ENCODE measurements around the gene MED29.

Gene MED29

DNA sequence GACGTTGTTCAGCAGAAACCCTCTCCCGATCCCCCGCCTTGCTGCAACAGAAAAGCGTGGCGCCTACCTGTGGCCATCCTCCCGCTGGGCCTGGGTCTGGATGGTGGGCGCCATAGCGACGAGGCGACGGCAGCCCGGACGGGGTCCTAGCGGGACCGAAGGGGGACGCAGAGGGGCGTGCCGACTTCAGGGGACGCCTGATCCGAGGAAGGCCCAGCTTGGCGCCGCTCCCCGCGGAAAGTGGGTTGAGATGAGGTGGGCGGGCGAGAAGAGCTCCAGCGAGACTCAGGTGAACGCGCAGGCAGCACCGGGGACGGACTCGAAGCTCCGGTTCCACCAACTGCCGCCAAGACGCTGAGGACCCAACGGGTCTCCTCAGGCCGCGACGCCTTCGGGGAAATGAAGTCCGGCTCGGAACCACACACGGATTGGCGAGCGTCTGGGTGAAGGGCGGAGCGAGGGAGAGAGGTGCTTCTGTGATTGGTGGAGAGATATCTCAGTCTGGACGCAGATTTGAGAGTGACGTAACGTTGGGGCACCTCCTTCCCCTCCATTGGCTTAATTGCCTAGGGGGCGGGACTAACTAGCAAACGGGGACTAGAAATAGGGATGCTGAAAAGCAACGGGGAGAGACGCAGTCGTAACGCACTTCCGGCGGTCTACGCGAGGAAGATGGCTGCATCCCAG is at the start of gene MED29, which contains the start of gene PAF1:
MED29 (plus strand) TSS at position 628 of the 687 bp plus-strand sequence; CDS start at position 673, 45 bp downstream.
PAF1 (minus strand) TSS at position 356 of the 687 bp plus-strand sequence; CDS start at position 114, 242 bp downstream.
- FAIRE-seq (peak; percentile 100), DNase-seq (ENCODE audit: extremely low spot score, insufficient read length, low read depth) (peak; percentile 97)

DNA sequence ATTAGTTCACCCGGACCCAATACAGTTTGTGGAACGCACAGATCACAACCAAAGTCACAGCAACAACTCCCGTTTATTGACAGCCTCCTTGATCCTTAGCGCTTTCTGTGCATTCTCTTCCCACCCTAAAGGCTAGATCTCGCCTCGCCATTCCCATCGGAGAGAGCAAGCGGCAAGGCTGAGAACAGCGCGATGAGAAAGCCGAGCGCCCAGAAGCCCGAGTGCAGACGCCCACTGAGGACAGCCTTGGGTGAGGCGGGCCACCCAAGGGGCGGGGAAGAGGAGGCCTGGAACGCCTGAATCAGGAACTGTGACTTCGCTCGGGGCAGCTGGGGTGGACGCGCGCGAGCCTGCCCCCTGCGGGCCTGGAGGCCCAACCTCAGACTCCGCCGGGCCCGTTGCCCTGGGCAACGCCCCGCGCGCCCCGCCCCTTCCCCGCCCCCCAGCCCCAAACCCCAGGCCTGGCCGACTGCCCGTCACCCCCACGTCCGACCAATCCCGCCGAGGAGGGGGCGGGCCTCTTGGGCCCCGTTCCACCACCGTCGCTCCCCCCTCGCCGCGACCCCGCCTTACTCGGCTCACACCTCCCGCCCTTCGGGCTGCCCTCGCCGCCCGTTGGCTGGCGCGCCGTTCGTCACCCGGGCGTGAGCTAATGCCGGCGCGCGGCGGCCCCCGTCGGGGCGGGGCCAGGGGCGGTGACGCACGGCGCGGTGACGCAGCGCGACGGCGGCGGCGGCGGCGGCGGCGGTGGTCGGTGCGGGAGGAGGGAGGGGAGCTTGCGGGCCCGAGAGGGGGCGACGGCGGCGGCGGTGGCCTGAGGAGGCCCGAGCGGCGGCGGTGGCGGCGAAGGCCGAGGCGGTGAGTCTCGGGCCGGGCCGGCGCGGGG is 49.2 kb upstream of the MED29 start, which contains the start of gene SAMD4B:
SAMD4B (plus strand) TSS at position 703 of the 886 bp plus-strand sequence. CDS start 14,473 bp downstream, outside the sequence.
- DNase-seq (ENCODE audit: extremely low spot score, insufficient read length, low read depth): peak; percentile 93
- peak; percentile 97 for FAIRE-seq

- no peak for FAIRE-seq
- DNase-seq (ENCODE audit: extremely low spot score, insufficient read length, low read depth): no peak
Observed at GRCh38 chr19:39342647-39343305, 48.4 kb upstream of the MED29 start.

- DNase-seq (ENCODE audit: extremely low spot score, insufficient read length, low read depth) (no peak), FAIRE-seq (no peak)
Observed at GRCh38 chr19:39345956-39346355, 45.2 kb upstream of the MED29 start.

DNA sequence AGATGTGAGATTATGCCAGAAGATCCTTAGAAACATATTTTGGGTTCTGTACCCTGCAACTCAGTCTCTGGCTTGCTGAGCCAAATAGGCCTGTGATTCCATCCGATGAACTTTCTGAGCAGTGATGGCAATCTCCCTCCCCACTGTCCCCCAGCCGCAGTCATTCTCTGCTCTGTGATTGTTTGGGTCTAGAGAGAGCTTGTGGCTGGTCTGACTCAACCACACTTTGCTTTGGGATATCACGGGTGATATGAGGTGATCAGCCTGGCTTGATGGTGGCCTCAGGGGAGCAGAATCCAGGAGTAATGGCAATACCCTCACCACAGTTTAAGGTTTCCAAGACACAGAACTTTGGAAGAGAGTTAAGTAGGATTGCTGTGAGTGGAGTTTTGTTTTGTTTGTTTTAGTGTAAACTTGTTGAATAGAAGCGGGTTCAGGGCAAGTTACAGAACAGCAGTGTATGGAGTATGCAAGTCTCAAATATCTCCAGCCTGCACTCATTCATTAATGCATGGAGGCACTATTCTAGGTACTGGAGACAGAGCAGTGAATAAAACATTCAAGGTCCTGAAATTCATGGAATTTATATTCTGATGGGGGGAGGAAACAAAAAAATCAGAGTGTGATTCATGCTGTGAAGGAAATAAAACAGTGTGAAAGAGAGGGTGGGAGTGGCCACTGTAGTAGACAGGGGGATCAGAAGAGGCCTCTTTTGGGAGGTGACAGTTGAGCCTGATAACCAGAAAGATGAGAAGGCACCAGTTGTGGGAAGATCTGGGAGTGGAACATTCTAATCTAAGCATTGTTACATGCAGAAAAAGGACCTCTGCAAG is 43.6 kb upstream of the MED29 start:
- no peak for DNase-seq (ENCODE audit: extremely low spot score, insufficient read length, low read depth)
- no peak for FAIRE-seq

GRCh38 chr19:39349326-39349725 is 41.9 kb upstream of the MED29 start:
- FAIRE-seq: no peak

DNA sequence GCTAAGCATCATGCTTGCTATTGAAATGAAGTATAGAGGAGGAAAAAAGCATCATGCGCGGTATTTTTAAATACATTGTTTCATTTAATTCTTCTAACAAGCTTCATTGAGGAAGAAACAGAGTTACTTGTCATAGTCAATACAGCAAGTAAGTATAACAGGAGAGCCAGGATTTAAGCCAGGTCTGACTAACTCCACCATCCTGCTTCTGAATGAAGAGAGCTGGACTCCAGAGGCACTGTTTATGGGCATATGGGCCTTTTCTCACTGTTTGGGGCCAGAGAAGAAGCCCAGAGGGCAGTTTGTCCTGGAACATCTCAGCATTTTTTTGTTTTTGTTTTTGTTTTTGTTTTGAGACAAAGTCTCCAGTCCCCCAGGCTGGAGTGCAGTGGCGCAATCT is 41.0 kb upstream of the MED29 start:
- no peak for DNase-seq (ENCODE audit: extremely low spot score, insufficient read length, low read depth)
- no peak for FAIRE-seq

More at GRCh38 chr19:39349326-39349725, 41.9 kb upstream of the MED29 start:
- no peak for DNase-seq (ENCODE audit: extremely low spot score, insufficient read length, low read depth)

DNA sequence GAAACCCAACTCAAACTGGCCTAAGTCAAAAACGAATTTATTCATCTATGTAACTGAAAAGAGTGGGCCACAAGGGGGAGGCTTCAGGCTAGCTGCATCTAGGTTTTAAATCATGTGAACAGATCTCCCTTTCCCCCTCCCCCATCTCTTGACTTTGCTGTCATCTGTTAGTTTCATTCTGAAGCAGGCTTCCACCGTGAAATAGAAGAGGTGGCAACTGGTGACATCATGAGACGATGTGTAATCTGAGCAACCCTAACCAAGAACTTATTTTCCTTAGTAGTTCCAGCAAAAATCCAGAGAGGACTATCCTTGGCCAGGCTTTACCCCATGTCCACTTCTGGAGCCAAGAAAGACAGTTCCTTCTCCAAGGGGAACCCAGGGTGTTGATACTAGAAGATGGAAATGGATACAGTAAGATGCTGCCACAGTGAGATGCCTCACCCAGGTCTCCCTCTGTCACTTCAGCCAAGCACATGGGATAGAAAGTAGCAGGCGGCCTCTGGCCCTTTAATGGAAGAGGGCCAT is 39.6 kb upstream of the MED29 start:
- DNase-seq (ENCODE audit: extremely low spot score, insufficient read length, low read depth): peak; percentile 62
- peak; percentile 89 for FAIRE-seq

GRCh38 chr19:39352381-39353255 is 38.6 kb upstream of the MED29 start:
- no peak for DNase-seq (ENCODE audit: extremely low spot score, insufficient read length, low read depth)
- no peak for FAIRE-seq

GRCh38 chr19:39355253-39355652 is 35.9 kb upstream of the MED29 start:
- FAIRE-seq: no peak
- DNase-seq (ENCODE audit: extremely low spot score, insufficient read length, low read depth): no peak

DNA sequence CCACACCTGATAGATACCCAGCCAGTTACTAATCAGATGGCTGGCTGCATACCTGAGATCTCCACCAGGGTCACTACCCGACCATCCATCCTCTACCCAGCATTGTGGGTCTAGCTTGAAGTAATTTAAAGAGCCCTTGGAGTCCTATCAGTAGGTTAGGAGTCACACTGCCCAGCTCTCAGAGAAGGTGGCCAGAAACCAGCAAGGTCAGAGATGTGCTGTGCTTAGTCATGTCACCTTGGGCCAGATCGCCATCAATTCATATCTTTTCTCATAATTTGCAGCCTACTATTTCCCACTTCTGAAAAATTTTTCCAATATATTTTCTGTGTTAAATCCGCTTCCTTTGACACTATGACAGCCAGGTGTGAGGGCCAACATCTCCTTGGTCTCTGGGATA is 35.1 kb upstream of the MED29 start:
- FAIRE-seq: no peak

DNA sequence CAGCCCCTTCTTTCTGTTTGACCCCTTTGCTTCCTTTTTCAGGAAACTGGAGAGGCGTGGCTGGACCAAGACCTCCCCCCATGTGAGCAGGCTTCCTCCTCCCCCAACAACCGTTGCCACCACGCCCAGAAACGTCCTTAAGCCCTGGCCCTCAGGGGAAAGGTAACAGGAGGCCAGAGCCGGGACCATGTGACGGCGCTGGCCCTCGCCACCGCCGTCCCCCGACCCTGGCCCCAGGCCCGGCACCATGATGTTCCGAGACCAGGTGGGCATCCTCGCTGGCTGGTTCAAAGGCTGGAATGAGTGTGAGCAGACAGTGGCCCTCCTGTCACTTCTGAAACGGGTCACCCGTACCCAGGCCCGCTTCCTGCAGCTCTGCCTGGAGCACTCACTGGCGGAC is 34.5 kb upstream of the MED29 start:
- DNase-seq (ENCODE audit: extremely low spot score, insufficient read length, low read depth): no peak
- no peak for FAIRE-seq

More for the DNA sequence above, 35.1 kb upstream of the MED29 start:
- DNase-seq (ENCODE audit: extremely low spot score, insufficient read length, low read depth): no peak

DNA sequence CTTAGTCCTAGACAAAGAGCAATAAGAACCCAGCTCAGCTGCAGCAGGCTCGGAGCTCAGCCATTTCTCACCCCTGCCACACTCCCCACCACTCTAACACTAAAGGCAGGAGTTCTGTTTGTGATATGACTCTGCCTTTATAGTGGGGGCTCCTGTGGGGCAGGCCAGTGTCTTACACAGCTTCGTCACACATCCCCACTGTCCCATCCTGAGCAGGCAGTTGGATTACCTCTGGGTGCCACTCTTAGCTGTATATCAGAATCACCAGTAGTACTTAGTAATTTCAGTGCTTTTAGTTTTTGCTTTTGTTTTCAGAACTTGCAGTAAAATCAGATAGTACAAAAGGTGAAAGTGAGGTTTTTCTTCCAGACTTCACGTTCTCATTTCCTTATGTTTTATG is 32.2 kb upstream of the MED29 start:
- no peak for DNase-seq (ENCODE audit: extremely low spot score, insufficient read length, low read depth)
- no peak for FAIRE-seq

- no peak for DNase-seq (ENCODE audit: extremely low spot score, insufficient read length, low read depth)
- no peak for FAIRE-seq
Observed at GRCh38 chr19:39360599-39360998, 30.6 kb upstream of the MED29 start.

DNA sequence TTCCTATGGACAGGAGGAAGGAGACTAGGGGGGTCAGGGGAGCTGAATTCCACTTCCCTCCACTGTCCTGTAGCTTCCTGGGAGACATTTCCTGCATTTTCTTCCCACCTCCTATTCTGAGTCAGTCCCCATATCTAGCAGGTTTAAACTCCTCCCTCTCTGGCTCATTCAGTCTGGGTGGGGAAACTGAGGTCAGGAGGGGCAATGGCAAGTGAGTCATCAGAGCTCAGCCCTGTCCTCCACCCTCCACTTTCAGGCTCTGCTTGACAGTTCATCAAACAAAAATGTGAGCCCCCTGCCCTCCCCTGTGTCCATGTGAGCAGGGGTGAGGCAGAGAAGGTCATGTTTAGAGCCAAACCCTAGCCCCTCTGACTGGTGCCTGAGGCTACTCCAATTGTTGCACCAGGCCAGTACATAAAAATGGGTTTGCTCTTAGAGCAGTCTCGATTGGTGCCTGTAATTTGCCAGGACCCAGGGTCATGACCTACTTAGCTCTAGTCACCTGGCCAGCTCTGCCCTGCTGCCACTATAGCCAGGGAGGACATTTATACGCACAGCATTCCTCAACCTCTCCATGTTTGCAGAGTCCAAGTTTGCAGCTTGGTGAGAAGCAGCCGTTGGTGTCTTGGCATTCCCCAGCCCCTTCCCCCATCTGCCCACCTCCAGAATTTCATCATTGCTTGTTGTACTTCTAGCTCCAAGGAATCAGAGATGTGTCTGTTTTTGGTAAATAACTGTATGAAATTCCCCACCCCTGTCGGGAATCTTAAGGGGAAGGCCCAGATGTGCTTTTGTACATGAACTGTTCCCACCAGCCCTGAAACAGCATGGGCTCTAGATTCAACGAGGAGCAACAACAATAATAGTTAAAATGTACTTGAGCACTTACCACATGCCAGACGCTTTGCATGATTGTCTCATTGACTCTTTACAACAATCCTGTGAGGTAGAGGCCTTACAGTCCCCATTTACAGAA is 28.2 kb upstream of the MED29 start:
- FAIRE-seq (no peak), DNase-seq (ENCODE audit: extremely low spot score, insufficient read length, low read depth) (no peak)

DNA sequence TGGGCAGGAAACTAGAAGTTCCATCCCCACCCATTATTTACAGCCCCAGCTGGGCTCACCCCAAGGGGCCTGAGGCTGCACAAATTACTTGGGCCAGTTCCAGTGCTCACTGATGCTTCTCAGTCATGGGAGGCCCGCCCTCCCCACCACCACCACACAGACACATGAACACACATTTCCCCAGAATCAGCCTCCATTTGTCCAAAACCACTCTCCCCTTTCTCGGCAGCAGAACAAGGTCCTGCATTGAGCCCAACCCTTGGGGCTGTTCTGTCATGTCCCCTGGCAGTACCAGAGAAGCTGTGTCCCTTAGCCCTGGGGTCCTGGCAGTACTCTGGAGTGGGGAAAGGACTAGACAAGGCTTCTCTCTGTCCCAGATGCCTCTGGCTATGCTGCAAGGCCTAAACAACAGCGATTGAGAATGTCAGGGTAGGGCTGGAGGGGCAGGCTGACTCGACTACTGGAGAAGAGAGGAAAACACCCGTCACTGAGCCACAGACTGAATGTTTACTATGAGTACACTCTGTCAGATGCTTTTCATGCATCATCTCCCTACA is 27.2 kb upstream of the MED29 start:
- FAIRE-seq (no peak), DNase-seq (ENCODE audit: extremely low spot score, insufficient read length, low read depth) (no peak)

DNA sequence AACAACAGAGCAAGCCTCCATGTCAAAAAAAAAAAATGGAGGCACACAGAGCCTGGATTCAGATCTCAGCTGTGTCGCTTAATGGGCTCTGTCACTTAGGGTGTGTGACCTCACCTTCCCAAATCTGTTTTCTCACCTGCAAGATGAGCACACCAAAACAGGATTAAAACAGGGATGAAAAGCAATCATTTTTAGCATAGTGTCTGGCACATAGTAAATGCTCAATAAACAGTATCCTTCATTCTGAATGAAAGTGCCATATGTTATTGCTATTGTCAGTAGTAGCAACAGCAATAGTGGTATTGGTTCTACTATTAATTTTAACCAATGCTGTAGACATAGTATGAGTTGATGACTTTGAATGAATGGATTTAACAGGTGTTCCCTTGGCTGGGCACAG is 25.6 kb upstream of the MED29 start:
- FAIRE-seq (no peak), DNase-seq (ENCODE audit: extremely low spot score, insufficient read length, low read depth) (no peak)
